PC-9 (cell line): ENCODE results near the gene MTARC2.

Experiments
- CTCF ChIP-seq: fragments of 200-600 bp; sonication (generic); conservative IDR thresholded peaks from 2 replicates; pipeline ENCODE4 v1.6.1; 2017; ENCODE audit warnings: mixed run types, antibody characterized with exemption, mild to moderate bottlenecking, moderate library complexity
- EZH2 ChIP-seq: fragments of 200-600 bp; sonication (generic); IDR thresholded peaks from 2 replicates; pipeline ENCODE4 v1.8.0; 2017; ENCODE audit warnings: antibody characterized with exemption, low read depth

GRCh38 chr1:220785166-220786056 is 37.3 kb downstream of the MTARC2 start:
- TF ChIP-seq CTCF, result no peak
- no peak for TF ChIP-seq EZH2
